ENCODE results near the gene SPATC1L. TPM values are rescaled to one million over a fixed set of nuclear protein-coding genes. Genes with fewer than 3 reads are reported as not detected.

Gene SPATC1L
- polyA plus RNA-seq, 3 donors = 3.3 to 6.7 (median 5.8) TPM

DNA sequence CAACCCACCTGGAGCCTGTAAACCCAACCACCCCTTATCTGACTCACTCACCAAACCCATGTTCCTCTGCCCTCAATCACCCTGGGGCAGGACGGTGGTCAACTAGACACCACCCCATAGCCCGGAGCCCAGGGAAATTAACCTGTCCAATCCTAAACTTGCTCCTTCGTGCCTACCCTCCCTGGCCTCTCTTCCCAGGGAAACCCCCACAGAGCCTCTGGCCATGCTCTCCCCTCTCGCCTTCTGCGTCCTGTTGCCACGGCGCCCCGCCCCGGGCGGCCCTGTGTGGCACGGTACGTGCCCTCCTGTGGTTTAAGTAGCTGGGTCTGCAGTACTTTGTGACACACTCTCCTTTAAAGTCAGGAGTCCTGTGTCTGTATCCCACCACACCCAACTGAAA lies 24.9 kb downstream of the SPATC1L start:
- H3K27ac Mint-ChIP-seq = peak overlapping the region in 2 of 7 donors; percentile 35 to 64
- Histone ChIP-seq H3K4me3 (replicated peaks in 1 of 3; ENCODE audit: low read depth in 2 of 3, low read length in 3 of 3) (no peak overlapping the region), H3K4me2 (replicated peaks; ENCODE audit: extremely low read depth, low read length, poor library complexity, severe bottlenecking) (no peak overlapping the region), H3K4me1 (ENCODE audit: control insufficient read depth in 1 of 2, insufficient read depth in 2 of 2, low read length in 2 of 2) (no peaks in the 10 kb centered on the region), H3K9ac (ENCODE audit: insufficient read depth, low read length, poor library complexity, severe bottlenecking) (no peak overlapping the region), H3K36me3 (replicated peaks in 1 of 2; ENCODE audit: control insufficient read depth in 1 of 2, insufficient read depth in 2 of 2, low read length in 2 of 2) (no peaks in the 10 kb centered on the region), H3K27me3 (ENCODE audit: control insufficient read depth in 2 of 2, insufficient read depth in 2 of 2, low read length in 2 of 2) (no peaks in the 10 kb centered on the region), H2AFZ (ENCODE audit: insufficient read depth, low read depth, low read length, poor library complexity, severe bottlenecking) (no peak overlapping the region), H4K20me1 (ENCODE audit: insufficient read depth, low read length) (no peaks in the 10 kb centered on the region), H3K27ac (ENCODE audit: low read depth in 1 of 2, low read length in 2 of 2) (no peak overlapping the region), H3K79me2 (ENCODE audit: insufficient read depth, low read length) (no peaks in the 10 kb centered on the region), H3K9me3 (replicated peaks in 1 of 2; ENCODE audit: control insufficient read depth in 1 of 2, insufficient read depth in 1 of 2, low read length in 2 of 2) (peaks cover 0 to 12% of the 10 kb centered on the region in 2 donors)
- no peaks in the 10 kb centered on the region for H3K4me1 Mint-ChIP-seq
- intact Hi-C loops (cut with micrococcal nuclease) = no loop called here
- H3K36me3 Mint-ChIP-seq = peaks cover 0 to 2% of the 10 kb centered on the region in 2 donors
- no peak overlapping the region for H3K4me3 Mint-ChIP-seq
- H3K9me3 Mint-ChIP-seq = peaks cover 0 to 12% (median 2%) of the 10 kb centered on the region in 7 donors
- peaks cover 0 to 5% (median 0%) of the 10 kb centered on the region in 3 donors for H3K27me3 Mint-ChIP-seq (ENCODE audit: low read depth in 3 of 3)
- WGBS (ENCODE audit: insufficient coverage) = 95% methylated on average over 10 of the region's 12 CpGs
- DNase-seq = no peak
- TF ChIP-seq, protein P1, sequence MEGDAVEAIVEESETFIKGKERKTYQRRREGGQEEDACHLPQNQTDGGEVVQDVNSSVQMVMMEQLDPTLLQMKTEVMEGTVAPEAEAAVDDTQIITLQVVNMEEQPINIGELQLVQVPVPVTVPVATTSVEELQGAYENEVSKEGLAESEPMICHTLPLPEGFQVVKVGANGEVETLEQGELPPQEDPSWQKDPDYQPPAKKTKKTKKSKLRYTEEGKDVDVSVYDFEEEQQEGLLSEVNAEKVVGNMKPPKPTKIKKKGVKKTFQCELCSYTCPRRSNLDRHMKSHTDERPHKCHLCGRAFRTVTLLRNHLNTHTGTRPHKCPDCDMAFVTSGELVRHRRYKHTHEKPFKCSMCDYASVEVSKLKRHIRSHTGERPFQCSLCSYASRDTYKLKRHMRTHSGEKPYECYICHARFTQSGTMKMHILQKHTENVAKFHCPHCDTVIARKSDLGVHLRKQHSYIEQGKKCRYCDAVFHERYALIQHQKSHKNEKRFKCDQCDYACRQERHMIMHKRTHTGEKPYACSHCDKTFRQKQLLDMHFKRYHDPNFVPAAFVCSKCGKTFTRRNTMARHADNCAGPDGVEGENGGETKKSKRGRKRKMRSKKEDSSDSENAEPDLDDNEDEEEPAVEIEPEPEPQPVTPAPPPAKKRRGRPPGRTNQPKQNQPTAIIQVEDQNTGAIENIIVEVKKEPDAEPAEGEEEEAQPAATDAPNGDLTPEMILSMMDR (IDR thresholded peaks at IDR 0.05) = no peak

DNA sequence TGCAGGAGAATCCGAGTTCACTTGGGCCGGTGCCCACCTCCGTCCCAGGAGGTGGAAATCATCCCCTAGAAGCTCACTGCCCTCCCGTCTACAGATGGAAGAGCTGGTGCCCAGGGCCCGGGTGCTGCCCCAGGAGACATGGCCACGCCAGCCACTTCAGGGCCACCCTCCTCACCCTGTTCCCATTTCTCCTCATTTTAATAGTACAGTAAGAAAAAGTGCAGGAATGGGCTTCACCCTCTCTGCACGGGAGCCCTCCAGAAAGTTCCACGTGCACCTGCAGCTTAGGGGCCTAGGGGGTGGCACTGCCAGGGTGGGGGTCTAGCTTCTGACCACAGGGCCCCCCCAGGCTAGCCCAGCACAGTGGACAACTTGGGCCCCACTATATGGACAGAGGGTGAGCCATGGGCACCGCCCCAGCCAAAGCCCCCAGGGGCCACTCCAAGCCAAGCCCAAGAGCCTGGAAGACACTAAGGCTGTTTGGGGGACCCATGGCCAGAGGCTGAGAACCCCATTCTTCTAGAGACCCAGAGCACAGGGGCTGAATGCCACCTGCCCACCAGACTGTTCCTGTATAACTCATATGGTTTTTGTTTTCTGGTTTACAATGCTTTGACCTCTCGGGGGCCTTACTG lies 25.5 kb downstream of the SPATC1L start:
- Histone ChIP-seq H2AFZ (ENCODE audit: insufficient read depth, low read depth, low read length, poor library complexity, severe bottlenecking) (no peak overlapping the region), H3K9me3 (replicated peaks in 1 of 2; ENCODE audit: control insufficient read depth in 1 of 2, insufficient read depth in 1 of 2, low read length in 2 of 2) (peaks cover 0 to 12% of the 10 kb centered on the region in 2 donors), H3K4me3 (replicated peaks in 1 of 3; ENCODE audit: low read depth in 2 of 3, low read length in 3 of 3) (no peak overlapping the region), H3K4me1 (ENCODE audit: control insufficient read depth in 1 of 2, insufficient read depth in 2 of 2, low read length in 2 of 2) (no peaks in the 10 kb centered on the region), H3K27me3 (ENCODE audit: control insufficient read depth in 2 of 2, insufficient read depth in 2 of 2, low read length in 2 of 2) (no peaks in the 10 kb centered on the region), H3K79me2 (ENCODE audit: insufficient read depth, low read length) (no peaks in the 10 kb centered on the region), H3K9ac (ENCODE audit: insufficient read depth, low read length, poor library complexity, severe bottlenecking) (no peak overlapping the region), H3K4me2 (replicated peaks; ENCODE audit: extremely low read depth, low read length, poor library complexity, severe bottlenecking) (no peak overlapping the region), H3K27ac (ENCODE audit: low read depth in 1 of 2, low read length in 2 of 2) (no peak overlapping the region), H3K36me3 (replicated peaks in 1 of 2; ENCODE audit: control insufficient read depth in 1 of 2, insufficient read depth in 2 of 2, low read length in 2 of 2) (no peaks in the 10 kb centered on the region), H4K20me1 (ENCODE audit: insufficient read depth, low read length) (no peaks in the 10 kb centered on the region)
- intact Hi-C loops (cut with micrococcal nuclease) = no loop called here
- Mint-ChIP-seq H3K9me3 (peaks cover 0 to 12% (median 2%) of the 10 kb centered on the region in 7 donors), H3K27me3 (ENCODE audit: low read depth in 3 of 3) (peaks cover 0 to 5% (median 0%) of the 10 kb centered on the region in 3 donors), H3K4me1 (no peaks in the 10 kb centered on the region), H3K4me3 (no peak overlapping the region), H3K27ac (peak overlapping the region in 3 of 7 donors; percentile 30 to 64 (median 35)), H3K36me3 (no peaks in the 10 kb centered on the region)
- 99% methylated on average over 7 of the region's 10 CpGs for WGBS (ENCODE audit: insufficient coverage)
- DNase-seq = no peak
- TF ChIP-seq, protein P1 (IDR thresholded peaks at IDR 0.05) = no peak

Data from CD14-positive monocyte (primary cell).